AG04450 (cell line): ENCODE data around the gene DENND6B. TPM values are rescaled to one million over a fixed set of nuclear protein-coding genes. Genes with fewer than 3 reads are reported as not detected.

Source experiments
- CTCF ChIA-PET: fragments of 300-600, 350-600 bp; formaldehyde crosslinking; extraction: SDS; loops from one replicate; lab custom pipeline; 2022; ENCODE audit warnings: antibody characterized with exemption, inconsistent platforms; lab: Charles Lee
- POLR2A ChIA-PET: fragments of 350-600 bp; formaldehyde crosslinking; extraction: SDS; loops from one replicate; lab custom pipeline; 2021; ENCODE audit warnings: antibody characterized with exemption, inconsistent platforms; lab: Yijun Ruan, JAX
- DNase-seq: peaks from one replicate; pipeline ENCODE4 v3.0.0-alpha.2; 2011; ENCODE audit warnings: low read depth, low spot score
- H3K27ac ChIP-seq: one replicate; pipeline ENCODE4 v1.5.1; 2012; ENCODE audit warnings: low read depth, low read length, control low read depth
- H3K27me3 ChIP-seq: one replicate; pipeline ENCODE4 v1.6.0; 2012; ENCODE audit warnings: low read length; ENCODE audit not compliant: control insufficient read depth, insufficient read depth
- H3K4me3 ChIP-seq: 2 replicates; pipeline ENCODE4 v1.5.1; 2011; ENCODE audit warnings: mild to moderate bottlenecking, low read depth, low read length, control low read depth
- H3K9me3 ChIP-seq: 2 replicates; pipeline ENCODE4 v1.5.1; 2012; ENCODE audit warnings: low read length; ENCODE audit not compliant: control insufficient read depth, insufficient read depth
- polyA plus RNA-seq: library from polyadenylated mRNA; depleted of rRNA; stranded (reverse); fragments of >200 nt; gene quantifications from 2 replicates; pipeline ENCODE4 v1.2.3, GENCODE V29; 2011
- TF ChIP-seq, protein P1 (sequence below): IDR thresholded peaks from 2 replicates; pipeline ENCODE4 v1.5.1; 2011; ENCODE audit warnings: low read depth, low read length, control low read depth, inconsistent platforms

DENND6B gene
- polyA plus RNA-seq, 1 experiment: 2.4 TPM

DNA sequence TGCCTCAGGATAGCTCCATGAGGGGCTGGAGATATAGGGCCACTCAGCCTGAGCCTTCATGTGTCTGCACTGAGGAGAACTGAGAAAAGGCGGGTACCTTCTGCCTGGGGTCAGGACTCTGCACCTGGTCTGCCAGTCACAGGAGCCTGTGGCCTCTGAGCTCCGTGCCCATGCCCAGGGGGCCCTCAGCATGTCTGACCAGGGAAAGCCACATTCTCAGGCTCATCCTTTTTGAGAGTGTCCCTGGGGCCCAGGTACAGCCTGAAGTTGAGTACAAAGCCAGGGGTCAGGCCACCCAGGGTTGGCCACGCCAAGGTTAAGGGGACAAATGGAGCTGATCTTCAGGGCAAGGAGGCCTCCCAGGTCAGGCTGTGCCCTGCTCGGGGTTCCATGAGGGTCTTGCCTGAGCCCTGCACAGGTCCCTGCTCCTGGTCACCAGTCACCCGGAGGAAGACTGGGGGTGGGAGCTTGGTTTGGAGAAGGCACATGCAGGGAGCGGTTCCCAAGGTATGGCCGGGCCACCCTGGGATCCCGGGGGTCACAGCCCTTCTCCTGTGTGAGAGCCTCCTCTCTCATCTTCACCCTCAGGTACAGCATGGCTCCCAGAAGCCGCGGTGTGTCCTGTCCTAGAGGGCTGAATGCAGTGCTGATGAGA lies 6.0 kb downstream of the DENND6B start:
- DNase-seq: no peak
- no peaks in the 10 kb centered on the region; the same call in 1 of the 2 replicates for H3K9me3 ChIP-seq
- ChIA-PET POLR2A (interaction anchor here (1.1 kb wide), 1 partner anchor 20 kb away, joined by 3 read pairs; no protein-coding TSS in a partner anchor), CTCF (interaction anchor here (0.6 kb wide), 1 partner anchor 49 kb away, joined by 9 read pairs; no protein-coding TSS in a partner anchor)
- H3K27me3 ChIP-seq: peaks cover 6% of the 10 kb centered on the region
- TF ChIP-seq, protein P1, sequence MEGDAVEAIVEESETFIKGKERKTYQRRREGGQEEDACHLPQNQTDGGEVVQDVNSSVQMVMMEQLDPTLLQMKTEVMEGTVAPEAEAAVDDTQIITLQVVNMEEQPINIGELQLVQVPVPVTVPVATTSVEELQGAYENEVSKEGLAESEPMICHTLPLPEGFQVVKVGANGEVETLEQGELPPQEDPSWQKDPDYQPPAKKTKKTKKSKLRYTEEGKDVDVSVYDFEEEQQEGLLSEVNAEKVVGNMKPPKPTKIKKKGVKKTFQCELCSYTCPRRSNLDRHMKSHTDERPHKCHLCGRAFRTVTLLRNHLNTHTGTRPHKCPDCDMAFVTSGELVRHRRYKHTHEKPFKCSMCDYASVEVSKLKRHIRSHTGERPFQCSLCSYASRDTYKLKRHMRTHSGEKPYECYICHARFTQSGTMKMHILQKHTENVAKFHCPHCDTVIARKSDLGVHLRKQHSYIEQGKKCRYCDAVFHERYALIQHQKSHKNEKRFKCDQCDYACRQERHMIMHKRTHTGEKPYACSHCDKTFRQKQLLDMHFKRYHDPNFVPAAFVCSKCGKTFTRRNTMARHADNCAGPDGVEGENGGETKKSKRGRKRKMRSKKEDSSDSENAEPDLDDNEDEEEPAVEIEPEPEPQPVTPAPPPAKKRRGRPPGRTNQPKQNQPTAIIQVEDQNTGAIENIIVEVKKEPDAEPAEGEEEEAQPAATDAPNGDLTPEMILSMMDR: no peak
- no peak overlapping the region for H3K4me3 ChIP-seq
- no peak overlapping the region for H3K27ac ChIP-seq

DNA sequence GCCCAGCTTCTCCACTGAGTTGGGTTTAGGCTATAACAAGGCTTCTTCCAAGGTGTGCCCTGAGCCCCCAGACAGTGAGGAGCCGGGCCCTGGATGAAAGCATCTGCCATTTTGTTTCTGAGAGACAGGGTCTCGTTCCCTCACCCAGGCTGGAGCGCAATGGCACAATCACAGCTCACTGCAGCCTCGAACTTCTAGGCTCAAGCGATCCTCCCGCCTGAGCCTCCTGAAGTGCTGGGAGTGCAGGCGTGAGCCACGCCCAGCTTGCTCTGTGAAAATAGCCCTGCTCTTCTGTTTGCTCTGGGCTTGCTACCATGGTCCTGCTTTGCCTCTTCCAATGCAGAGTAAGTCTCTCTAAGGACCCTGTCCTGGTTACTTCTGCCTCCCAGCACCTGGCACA lies 6.7 kb downstream of the DENND6B start:
- TF ChIP-seq, protein P1: no peak
- no peaks in the 10 kb centered on the region; the same call in 1 of the 2 replicates for H3K9me3 ChIP-seq
- ChIA-PET POLR2A (no interaction called here), CTCF (interaction anchor here (0.6 kb wide), 1 partner anchor 49 kb away, joined by 9 read pairs; no protein-coding TSS in a partner anchor)
- H3K27me3 ChIP-seq: peaks cover 6% of the 10 kb centered on the region
- H3K4me3 ChIP-seq: no peak overlapping the region
- H3K27ac ChIP-seq: no peak overlapping the region
- DNase-seq: no peak

DNA sequence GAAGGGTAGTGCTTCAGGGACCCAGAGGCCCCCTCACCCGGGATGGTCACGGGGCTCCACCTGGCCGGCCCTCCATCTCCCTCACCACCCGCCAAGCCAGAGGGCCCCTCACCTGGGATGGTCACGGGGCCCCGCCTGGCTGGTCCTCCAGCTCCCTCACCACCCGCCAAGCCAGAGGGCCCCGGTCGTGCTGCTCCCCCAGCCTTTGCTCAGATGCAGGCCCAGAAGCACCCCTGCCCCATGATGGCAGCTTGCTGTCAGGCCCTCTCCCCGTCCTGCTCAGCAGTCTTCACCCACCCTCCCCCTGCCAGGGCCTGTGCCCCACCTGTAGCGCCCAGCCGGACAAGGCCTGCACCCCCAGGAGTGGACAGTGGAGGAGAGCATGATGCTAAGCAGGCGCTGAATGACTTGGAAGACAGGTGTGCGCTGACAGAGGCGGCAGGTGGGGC lies 7.3 kb downstream of the DENND6B start:
- ChIA-PET CTCF (no interaction called here), POLR2A (no interaction called here)
- Histone ChIP-seq H3K4me3 (no peak overlapping the region), H3K27ac (no peak overlapping the region), H3K9me3 (no peaks in the 10 kb centered on the region; the same call in 1 of the 2 replicates), H3K27me3 (peaks cover 6% of the 10 kb centered on the region)
- TF ChIP-seq, protein P1: no peak
- DNase-seq: no peak

DNA sequence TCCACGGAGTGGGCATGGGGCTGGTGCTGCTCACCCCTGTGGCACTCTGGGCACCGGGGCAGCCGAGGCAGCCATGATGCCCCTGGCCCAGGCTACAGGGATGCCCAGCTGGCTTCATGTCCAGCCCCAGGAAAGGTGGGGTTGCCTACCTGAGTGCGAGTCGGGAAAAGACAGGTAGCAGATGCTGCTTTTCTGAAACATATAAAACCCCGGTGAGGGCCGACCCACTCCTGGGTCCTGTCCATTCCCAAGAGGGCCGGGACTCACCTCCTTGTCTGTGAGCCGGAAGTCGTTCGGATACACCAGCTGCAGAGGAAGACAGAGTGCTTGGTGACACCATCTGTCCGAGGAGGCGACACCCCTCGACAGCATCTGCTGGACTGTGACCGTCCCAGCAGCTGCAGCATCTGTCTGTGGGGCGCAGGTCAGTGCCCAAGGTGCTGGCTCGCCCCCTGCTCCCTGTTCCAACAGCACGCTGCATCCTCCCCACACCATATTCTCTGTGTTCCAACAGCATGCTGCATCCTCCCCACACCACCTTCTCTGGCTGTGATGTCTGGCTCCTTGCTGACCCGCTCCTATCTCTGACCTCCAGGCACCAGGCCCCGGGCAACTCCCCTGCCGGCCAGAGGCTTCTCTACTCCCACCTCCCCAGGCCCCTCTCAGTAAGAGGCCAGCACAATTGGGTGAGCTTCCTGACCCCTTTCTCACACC lies 8.0 kb downstream of the DENND6B start:
- ChIA-PET CTCF (no interaction called here), POLR2A (no interaction called here)
- H3K27ac ChIP-seq: no peak overlapping the region
- DNase-seq: no peak
- TF ChIP-seq, protein P1: no peak
- no peak overlapping the region for H3K4me3 ChIP-seq
- H3K27me3 ChIP-seq: peaks cover 6% of the 10 kb centered on the region
- no peaks in the 10 kb centered on the region; the same call in 1 of the 2 replicates for H3K9me3 ChIP-seq

DNA sequence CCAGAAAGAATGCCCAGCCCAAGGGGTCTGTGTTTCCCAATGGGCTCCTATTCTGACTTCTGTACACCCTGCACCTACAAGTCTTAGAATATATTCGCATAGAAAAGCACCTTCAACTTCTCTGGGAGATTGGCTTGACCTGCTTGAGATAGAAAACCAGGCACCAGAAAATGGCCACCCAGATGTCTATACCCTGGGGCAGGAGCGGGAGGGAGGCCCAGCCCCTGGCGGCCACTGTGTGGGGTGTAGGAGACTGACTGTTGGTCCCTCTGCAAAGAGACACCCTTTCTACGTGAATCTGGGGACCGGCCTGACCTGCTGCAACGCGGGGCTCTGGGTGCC lies 8.5 kb downstream of the DENND6B start:
- TF ChIP-seq, protein P1: no peak
- ChIA-PET CTCF (no interaction called here), POLR2A (no interaction called here)

More for the DNA sequence above, 8.5 kb downstream of the DENND6B start:
- no peak for DNase-seq
- H3K9me3 ChIP-seq: no peaks in the 10 kb centered on the region; the same call in 1 of the 2 replicates
- H3K4me3 ChIP-seq: no peak overlapping the region
- H3K27ac ChIP-seq: no peak overlapping the region
- H3K27me3 ChIP-seq: peaks cover 6% of the 10 kb centered on the region
